ENCODE data around the gene SERTAD1. TPM values are rescaled to one million over a fixed set of nuclear protein-coding genes. Genes with fewer than 3 reads are reported as not detected.

SERTAD1 gene
- total RNA-seq, 4 donors from 2014 or later = 17.3 to 45.7 (median 26.6) TPM

DNA sequence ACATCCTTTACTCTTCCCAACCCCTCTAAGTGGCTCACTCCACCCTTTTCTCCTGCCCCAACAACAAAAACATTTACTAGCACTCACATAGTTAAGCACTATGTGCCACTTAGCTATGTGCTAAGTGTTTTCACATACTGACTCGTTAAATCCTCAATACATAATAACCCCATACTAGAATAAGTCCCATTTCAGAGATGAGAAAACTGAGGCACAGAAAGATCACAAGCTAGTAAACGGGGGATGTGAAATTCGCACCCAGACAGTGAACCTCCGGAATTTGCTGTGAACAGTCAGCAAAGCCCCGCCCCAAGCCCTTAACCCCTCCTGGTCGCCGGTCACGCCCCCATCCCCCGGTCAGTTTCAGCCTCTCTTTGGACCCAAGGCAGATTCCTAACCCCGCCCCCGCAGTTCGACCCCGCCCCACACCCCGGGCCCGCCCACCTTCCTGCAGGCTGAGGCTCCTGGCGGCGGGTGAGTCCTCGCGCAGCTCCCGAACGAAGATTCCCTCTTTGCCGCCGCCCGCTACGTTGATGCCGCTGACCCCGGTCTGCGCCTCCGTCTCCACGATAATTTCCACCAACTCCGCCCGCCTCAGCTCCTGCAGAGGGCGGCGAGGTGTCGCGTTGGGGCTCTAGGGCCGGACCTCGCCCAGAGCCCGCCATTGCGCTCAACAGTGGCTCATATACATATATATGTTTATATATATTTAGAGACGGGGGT is 22.4 kb downstream of the SERTAD1 start:
- H3K4me3 ChIP-seq (ENCODE audit: low read depth, poor library complexity, severe bottlenecking) = peak overlapping the region; percentile 42
- 1% methylated on average over 41 of the region's 41 CpGs for WGBS, 2 donors
- intact Hi-C loops (cut with DNase I; ENCODE audit: low total_unique reads) = no loop called here
- DNase-seq (ENCODE audit: low spot score in 2 of 2) = peak; percentile 90 to 97
- TF ChIP-seq, protein P1, sequence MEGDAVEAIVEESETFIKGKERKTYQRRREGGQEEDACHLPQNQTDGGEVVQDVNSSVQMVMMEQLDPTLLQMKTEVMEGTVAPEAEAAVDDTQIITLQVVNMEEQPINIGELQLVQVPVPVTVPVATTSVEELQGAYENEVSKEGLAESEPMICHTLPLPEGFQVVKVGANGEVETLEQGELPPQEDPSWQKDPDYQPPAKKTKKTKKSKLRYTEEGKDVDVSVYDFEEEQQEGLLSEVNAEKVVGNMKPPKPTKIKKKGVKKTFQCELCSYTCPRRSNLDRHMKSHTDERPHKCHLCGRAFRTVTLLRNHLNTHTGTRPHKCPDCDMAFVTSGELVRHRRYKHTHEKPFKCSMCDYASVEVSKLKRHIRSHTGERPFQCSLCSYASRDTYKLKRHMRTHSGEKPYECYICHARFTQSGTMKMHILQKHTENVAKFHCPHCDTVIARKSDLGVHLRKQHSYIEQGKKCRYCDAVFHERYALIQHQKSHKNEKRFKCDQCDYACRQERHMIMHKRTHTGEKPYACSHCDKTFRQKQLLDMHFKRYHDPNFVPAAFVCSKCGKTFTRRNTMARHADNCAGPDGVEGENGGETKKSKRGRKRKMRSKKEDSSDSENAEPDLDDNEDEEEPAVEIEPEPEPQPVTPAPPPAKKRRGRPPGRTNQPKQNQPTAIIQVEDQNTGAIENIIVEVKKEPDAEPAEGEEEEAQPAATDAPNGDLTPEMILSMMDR (IDR thresholded peaks at IDR 0.05) = no peak
- no peak for TF ChIP-seq POLR2A (IDR thresholded peaks at IDR 0.05)

DNA sequence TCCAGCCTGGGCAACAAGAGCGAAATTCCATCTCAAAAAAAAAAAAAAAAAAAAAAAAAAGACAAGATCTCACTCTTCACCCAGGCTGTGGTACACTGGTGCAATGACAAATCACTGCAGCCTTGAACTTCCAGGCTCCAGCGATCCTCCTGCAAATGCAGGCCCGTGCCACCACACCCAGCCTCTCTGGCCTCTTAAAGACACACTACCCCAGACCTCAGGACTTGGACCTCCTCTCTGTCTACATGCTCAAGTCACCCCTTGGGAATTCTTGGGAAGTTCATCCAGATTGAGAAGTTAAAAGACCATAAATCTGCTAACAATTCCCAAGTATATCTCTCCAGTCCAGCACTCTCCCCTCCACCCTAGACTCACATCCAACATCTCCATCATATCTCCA is 25.2 kb downstream of the SERTAD1 start:
- TF ChIP-seq, protein P1 (IDR thresholded peaks at IDR 0.05) = no peak
- no peak for TF ChIP-seq POLR2A (IDR thresholded peaks at IDR 0.05)
- WGBS, 2 donors = 29 to 44% methylated on average over 3 of the region's 3 CpGs
- intact Hi-C loops (cut with DNase I; ENCODE audit: low total_unique reads) = no loop called here
- DNase-seq (ENCODE audit: low spot score in 2 of 2) = no peak
- H3K4me3 ChIP-seq (ENCODE audit: low read depth, poor library complexity, severe bottlenecking) = no peak overlapping the region

DNA sequence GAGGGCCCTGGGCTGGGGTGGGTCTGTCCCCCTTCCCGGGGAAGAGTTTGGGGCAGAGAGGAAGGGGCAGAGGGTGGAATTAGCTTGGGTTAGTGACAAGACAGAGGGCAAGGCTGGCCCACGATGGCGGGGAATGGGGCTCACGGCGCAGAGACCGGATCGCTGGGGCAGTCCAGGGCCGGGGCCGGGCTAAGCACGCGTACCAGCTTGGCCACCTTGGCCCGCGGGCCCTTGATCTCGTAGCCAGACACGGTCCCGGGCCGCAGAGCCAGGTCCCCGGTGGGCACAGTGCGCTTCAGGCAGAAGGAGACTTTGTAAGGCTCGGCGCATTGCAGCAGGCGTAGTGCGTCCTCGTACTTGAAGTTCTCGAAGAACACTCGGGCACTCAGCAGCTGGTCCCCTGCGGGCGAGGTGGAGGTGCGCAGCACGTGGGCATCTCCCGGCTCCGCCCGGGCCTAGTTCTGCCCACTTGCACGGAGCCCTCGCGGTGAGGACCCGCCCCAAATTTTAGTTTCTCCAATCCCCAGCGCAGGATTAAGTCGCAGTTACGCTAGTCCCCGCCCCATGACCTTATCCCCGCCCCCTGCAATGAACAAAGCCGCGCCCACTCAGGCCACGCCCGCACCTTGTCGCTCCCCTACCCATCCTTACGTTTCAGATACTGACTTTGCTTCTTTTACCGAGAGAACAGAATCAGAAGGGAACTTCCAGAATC is 27.2 kb downstream of the SERTAD1 start:
- H3K4me3 ChIP-seq (ENCODE audit: low read depth, poor library complexity, severe bottlenecking) = no peak overlapping the region
- peak; percentile 80 to 91 for DNase-seq (ENCODE audit: low spot score in 2 of 2)
- intact Hi-C loops (cut with DNase I; ENCODE audit: low total_unique reads) = no loop called here
- WGBS, 2 donors = 30 to 46% methylated on average over 38 to 41 of the region's 49 CpGs
- TF ChIP-seq, protein P1 (IDR thresholded peaks at IDR 0.05) = no peak
- no peak for TF ChIP-seq POLR2A (IDR thresholded peaks at IDR 0.05)

DNA sequence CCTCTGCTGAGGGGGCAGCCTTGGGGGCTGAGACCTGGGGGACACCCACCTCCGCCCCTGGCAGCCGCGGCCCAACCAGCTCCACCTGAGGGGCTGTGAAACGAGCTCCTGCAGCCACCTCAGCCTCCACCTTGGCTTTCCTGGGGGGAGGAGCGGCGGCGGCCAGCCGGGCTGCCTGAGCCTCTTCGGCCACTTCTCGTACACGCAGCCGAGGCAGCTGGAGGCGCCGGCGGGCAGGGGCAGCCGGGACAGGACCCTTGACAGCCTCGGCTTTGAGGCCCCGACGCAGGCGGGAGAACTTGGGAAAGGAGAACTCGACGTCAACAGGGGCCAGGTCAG is 28.3 kb downstream of the SERTAD1 start:
- WGBS, 2 donors = 94 to 96% methylated on average over 20 to 22 of the region's 22 CpGs

DNA sequence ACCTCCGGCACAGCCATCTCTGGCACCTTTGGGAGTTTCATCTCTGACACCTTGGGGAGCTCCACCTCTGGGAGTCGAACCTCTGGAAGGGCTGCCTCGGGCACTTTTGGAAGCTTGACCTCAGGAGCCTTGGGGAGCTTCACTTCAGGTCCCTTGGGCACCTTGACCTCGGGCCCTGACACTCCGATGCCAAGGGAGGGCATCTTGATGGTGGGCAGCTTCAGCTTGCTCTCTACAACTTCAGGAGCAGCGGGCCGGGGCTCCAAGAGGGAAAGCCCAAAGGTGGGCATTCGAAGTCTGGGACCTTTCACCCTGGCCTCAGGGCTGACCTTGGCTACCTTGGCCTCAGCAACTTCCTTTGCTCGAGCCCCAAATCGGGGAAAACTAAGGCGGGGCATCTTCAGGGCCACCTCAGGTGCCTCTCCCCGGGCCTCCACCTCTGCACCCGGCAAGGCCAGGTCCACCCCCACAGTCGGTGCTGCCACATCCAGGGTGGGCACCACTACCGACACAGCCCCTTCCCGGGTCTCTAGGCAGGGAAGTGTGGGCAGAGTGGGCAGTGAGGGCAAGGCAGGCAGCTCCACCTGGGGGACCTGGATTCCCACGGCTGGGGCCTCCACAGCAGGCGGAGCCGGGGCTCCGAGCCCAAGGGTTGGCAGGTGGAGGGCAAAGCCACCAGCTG is 28.8 kb downstream of the SERTAD1 start:
- 88 to 91% methylated on average over 19 to 20 of the region's 20 CpGs for WGBS, 2 donors
- no peak for DNase-seq (ENCODE audit: low spot score in 2 of 2)
- H3K4me3 ChIP-seq (ENCODE audit: low read depth, poor library complexity, severe bottlenecking) = no peak overlapping the region
- TF ChIP-seq, protein P1 (IDR thresholded peaks at IDR 0.05) = no peak
- TF ChIP-seq POLR2A (IDR thresholded peaks at IDR 0.05) = no peak
- intact Hi-C loops (cut with DNase I; ENCODE audit: low total_unique reads) = no loop called here

More for the DNA sequence above, 28.3 kb downstream of the SERTAD1 start:
- intact Hi-C loops (cut with DNase I; ENCODE audit: low total_unique reads) = no loop called here
- no peak overlapping the region for H3K4me3 ChIP-seq (ENCODE audit: low read depth, poor library complexity, severe bottlenecking)
- TF ChIP-seq, protein P1 (IDR thresholded peaks at IDR 0.05) = no peak
- no peak for TF ChIP-seq POLR2A (IDR thresholded peaks at IDR 0.05)
- no peak for DNase-seq (ENCODE audit: low spot score in 2 of 2)

Data from lower leg skin (tissue), 4 donors.